Activated CD4-positive, alpha-beta T cell treated with anti-CD3 and anti-CD28 coated beads for 1 hour (primary cell): ENCODE results near the gene PAK3.

ENCODE experiments used
- DNase-seq: peaks from one replicate; pipeline ENCODE4 v3.0.0-alpha.2; 2020

PAK3 gene

DNA sequence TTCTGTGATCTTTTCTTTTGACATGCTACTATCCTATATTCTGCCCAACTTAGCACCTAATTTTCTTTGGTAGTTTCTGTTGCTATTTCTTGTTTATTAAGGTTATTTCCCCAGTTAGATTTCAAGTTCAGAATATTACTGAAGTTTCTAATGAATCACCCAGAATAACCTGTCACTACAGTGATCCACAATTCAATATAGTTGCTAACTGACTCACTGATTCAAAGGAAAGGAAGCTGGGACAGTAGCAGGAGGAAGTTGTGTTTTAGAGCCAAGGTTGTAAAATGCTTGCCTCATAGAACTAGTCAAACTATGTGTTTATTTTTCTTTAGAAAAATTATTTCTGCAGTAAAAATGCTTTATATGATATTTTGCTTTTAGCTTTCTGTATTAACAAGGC lies 37.4 kb downstream of the PAK3 start:
- DNase-seq, result no peak

DNA sequence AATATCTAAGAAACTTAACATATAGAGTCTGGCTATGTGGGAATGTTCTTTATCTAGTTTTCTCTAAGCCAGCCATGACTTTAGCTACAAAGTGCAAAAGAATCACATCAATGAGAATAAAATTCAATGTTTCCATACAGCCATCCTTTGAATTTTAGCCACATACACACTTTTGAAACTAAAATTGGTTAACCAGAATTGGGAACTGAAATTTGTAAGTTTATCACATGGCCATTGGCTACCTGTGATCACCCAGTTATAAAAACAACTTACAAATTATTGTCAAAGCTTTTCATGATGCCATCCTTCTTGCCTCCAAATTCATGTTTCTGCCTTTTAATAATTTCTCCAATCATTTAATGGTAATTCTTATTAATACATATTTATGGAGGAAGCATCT lies 49.9 kb downstream of the PAK3 start:
- DNase-seq, result no peak

DNA sequence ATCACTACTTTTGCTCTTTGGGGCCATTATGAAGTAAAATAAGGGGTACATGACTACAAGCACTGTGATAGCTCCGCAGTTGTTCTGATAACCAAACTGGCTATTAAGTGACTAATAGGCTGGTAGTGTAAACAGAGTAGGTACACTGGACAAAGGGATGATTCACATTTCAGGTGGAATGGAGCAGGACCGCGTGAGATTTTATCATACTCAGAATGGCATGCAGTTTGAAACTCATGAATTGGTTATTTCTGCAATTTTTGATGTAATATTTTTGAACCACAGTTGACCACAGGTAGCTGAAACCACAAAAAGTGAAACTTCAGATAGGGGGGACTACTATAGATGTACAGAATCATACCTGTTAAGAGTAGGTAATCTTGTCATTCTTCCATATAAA lies 55.8 kb downstream of the PAK3 start:
- DNase-seq, result no peak

DNA sequence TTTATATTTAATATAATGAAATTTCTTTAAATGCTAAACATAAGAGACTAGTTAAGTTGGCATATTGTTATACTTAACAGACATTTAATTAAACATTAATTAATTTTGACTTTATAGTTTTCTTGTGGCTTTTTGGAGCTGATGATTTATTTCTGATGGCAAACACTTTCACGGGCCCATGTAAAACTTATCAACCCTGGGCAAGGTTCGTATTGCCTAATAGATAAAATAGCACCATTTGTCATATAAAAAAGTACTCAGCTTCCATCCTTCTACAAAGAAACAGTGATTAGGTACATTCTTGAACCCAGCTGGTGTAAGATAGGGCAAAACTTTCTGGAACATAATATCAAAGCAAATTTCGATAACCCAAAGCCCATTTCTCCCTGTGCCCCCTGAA lies 63.2 kb downstream of the PAK3 start:
- DNase-seq, result no peak

DNA sequence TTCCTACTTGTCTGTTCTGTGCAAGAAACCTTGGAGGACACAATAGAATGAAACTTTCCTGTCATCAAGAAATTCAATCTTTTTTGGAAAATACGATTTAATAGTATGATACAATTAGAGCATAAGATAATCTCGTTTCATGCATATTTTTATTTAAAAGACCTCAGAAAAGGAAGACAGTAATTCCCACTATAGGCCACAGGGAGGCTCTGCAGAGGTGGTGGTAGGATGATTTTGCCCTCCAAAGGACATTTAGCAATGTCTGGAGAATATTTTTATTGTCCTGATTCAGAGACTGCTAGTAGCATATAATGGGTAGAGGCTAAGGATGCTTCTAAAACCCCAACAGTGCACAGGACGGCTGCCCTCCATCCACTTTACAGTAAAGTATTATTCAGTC lies 68.7 kb downstream of the PAK3 start:
- DNase-seq, result no peak

- DNase-seq, result no peak
Measured at GRCh38 chrX:111165902-111166301, 69.9 kb downstream of the PAK3 start.

GRCh38 chrX:111167334-111167733 lies 71.3 kb downstream of the PAK3 start:
- no peak for DNase-seq

DNA sequence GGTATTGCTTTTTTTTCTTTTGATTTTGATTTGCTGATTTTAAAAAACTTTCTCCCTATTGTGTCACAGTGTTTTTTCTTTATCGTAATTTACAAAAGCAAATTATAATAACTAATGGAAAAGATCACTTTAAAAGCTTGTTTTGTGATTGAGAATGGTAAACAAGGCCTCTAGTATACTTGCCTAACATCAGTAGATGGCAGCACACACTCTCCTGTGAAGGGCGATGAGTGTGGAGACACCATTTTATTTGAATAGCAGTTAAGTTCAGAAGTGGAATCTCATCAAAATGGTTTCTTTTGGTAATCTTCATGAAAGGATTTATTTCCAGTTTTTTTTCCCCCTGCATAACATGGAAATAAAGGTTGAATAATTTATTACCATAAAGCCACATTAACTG lies 72.3 kb downstream of the PAK3 start:
- no peak for DNase-seq

GRCh38 chrX:111169141-111169540 lies 73.2 kb downstream of the PAK3 start:
- no peak for DNase-seq

GRCh38 chrX:111170017-111170416 lies 74.0 kb downstream of the PAK3 start:
- DNase-seq, result no peak

- no peak for DNase-seq
Measured at GRCh38 chrX:111180750-111181240, 84.8 kb downstream of the PAK3 start.

GRCh38 chrX:111181951-111182350 lies 86.0 kb downstream of the PAK3 start:
- DNase-seq, result no peak

- no peak for DNase-seq
Measured at GRCh38 chrX:111182997-111183396, 87.0 kb downstream of the PAK3 start.

DNA sequence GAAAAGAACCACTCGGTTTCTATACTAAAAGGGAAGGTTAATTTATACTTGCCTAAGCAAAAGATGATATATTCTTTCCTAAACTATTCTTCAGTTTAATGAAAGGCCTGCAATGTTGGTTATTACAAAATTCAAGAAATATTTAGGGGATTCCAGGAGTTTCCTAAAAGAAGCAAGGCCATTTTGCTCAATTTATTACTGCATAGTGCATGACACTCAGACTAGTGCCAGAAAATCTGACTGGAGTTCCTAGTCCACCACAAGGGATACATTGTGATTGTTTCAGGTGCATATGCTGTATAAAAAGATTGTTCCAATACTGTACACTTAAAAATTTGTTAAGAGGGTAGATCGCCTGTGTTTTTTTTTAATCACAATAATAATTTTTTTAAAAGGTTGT lies 95.6 kb downstream of the PAK3 start:
- no peak for DNase-seq

GRCh38 chrX:111199505-111199904 lies 103.5 kb downstream of the PAK3 start:
- DNase-seq, result no peak

GRCh38 chrX:111200327-111200726 lies 104.3 kb downstream of the PAK3 start:
- DNase-seq, result no peak

DNA sequence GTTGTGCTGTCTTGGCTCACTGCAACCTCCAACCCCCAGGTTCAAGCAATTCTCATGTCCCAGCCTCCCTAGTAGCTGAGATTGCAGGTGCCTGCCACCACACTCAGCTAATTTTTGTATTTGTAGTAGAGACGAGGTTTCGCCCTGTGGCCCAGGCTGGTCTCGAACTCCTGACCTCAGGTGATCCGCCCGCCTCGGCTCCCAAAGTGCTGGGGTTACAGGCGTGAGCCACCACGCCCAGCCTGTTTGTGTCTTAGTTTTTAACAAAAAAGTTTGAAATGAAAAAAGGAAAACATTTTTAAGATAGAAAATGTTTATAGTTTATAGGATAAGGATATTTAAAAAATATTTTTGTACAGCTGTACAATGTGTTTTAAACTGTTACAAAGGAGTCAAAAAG lies 111.9 kb downstream of the PAK3 start:
- no peak for DNase-seq

DNA sequence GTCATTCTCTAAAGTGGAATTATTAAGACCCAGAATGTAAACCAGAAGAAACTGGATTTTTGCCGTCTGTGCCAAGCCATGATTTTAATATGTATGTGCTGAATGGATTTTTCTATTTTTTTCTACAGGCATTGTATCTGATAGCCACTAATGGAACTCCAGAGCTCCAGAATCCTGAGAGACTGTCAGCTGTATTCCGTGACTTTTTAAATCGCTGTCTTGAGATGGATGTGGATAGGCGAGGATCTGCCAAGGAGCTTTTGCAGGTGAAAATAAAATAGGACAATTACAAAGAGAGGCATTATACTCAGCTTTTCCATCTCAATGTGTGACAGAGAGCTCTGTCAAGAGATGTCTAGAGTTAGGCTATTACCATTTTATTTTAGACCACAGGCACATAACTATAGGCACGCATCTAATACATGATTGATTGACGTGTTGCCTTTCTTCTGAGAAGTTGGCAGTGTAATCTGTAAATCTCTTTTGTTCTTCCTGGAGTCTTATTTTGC lies 120.4 kb downstream of the PAK3 start:
- DNase-seq, result no peak

- DNase-seq, result no peak
Measured at GRCh38 chrX:111244235-111244750, 148.3 kb downstream of the PAK3 start.

GRCh38 chrX:111254896-111255693 lies 159.1 kb downstream of the PAK3 start:
- DNase-seq, result no peak

DNA sequence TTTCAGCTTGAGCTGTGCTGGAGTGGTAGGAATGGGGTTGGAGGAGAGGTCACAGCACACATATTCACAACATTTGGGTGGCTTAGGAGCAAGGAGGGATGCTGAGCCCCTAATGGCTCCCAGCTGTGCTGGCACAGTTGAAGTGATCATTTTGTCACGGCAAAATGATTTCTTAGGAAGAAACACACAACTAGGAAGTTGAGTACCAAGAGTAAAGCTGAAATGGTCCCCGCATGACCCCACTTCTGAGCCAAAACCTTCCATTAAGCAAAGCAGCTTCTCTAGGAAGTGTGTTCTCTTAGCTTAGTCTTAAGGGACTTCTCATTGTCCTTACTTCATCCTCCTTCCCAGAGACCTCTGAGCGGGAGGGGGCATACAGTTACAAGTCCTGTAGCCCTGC lies 161.7 kb downstream of the PAK3 start:
- no peak for DNase-seq

GRCh38 chrX:111259559-111259958 lies 163.6 kb downstream of the PAK3 start:
- DNase-seq, result no peak

DNA sequence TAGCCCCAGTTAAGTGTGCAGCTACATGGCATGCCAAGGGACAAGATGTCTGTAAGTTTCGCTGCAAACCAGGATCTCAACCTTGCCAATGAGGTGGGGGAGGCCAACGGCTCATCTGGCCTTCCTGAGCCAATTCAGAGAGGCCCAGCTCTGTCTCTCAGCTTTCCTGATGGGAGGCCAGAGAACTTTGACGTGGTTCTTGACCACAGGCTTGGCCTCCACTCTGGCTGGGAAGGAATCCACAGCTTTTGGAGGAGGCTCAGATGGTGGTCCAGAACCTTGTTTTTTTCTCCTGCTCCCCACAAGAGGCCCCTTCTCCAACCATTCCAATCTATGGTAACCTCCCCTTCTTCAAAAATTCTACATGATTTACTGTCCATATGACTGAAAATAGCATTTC lies 164.5 kb downstream of the PAK3 start:
- DNase-seq, result no peak

- DNase-seq, result no peak
Measured at GRCh38 chrX:111262086-111262485, 166.1 kb downstream of the PAK3 start.

GRCh38 chrX:111264385-111264784 lies 168.4 kb downstream of the PAK3 start:
- DNase-seq, result no peak
